Testis (tissue), 2 donors: ENCODE results near the gene MYOM1.
A peak's percentile ranks its signal among the peaks of the same experiment; 100 is the strongest.

Experiments
- CTCF ChIP-seq, 3 experiments: fragments of 450-650 bp in 2 of 3; fragments of 200-600 bp in 1 of 3; sonication (generic) in 1 of 3; IDR thresholded peaks; one replicate each; pipeline ENCODE4 v1.5.1; 2016 to 2019; ENCODE audit warnings: antibody characterized with exemption in 3 of 3, mild to moderate bottlenecking in 2 of 3, moderate library complexity in 1 of 3
- POLR2A ChIP-seq: fragments of 450-650 bp; IDR thresholded peaks from one replicate; pipeline ENCODE4 v1.6.1; 2017; ENCODE audit warnings: antibody characterized with exemption, mild to moderate bottlenecking, moderate library complexity

GRCh38 chr18:3245853-3246634 lies 26.3 kb upstream of the MYOM1 start:
- no peak for TF ChIP-seq POLR2A
- TF ChIP-seq CTCF (IDR thresholded peaks at IDR 0.05): peak; percentile 85 to 93 (median 87)
